ENCODE measurements around the gene DISC1.

GRCh38 chr1:231962636-231963035 is 336.0 kb downstream of the DISC1 start:
- TF ChIP-seq POLR2A (IDR thresholded peaks at IDR 0.05; ENCODE audit: low read depth, low read length), result no peak
- no peak for TF ChIP-seq POLR2AphosphoS5 (IDR thresholded peaks at IDR 0.05; ENCODE audit: low read depth, low read length)
- no peak for TF ChIP-seq POU2F2 (IDR thresholded peaks at IDR 0.05; ENCODE audit: low read depth, low read length)
- TF ChIP-seq TAF1 (IDR thresholded peaks at IDR 0.05; ENCODE audit: low read depth, low read length), result no peak
- TF ChIP-seq SPI1 (IDR thresholded peaks at IDR 0.05; ENCODE audit: low read depth, low read length), result no peak

Measured in GM12891 (cell line).